ENCODE results near the gene ELMO2.
"Not testable (repeated sequence)": the region's sequence is repeated elsewhere in the genome, so short reads cannot be mapped to it uniquely, and the experiment has no call there.

ELMO2 gene

GRCh38 chr20:46406986-46407670, 713 bp upstream of the ELMO2 start:
- no peak for DNase-seq (ENCODE audit: low spot score)

- no peak for DNase-seq (ENCODE audit: low spot score)
Measured at GRCh38 chr20:46402331-46402811, 4.0 kb downstream of the ELMO2 start.

- DNase-seq (ENCODE audit: low spot score), result no peak
Measured at GRCh38 chr20:46401478-46401860, 4.9 kb downstream of the ELMO2 start.

- no peak for DNase-seq (ENCODE audit: low spot score)
Measured at GRCh38 chr20:46400828-46401477, 5.5 kb downstream of the ELMO2 start.

- DNase-seq (ENCODE audit: low spot score), result no peak
Measured at GRCh38 chr20:46400253-46400652, 6.2 kb downstream of the ELMO2 start.

GRCh38 chr20:46399401-46399800, 7.0 kb downstream of the ELMO2 start:
- no peak for DNase-seq (ENCODE audit: low spot score)

GRCh38 chr20:46398963-46399362, 7.5 kb downstream of the ELMO2 start:
- DNase-seq (ENCODE audit: low spot score), result no peak

DNA sequence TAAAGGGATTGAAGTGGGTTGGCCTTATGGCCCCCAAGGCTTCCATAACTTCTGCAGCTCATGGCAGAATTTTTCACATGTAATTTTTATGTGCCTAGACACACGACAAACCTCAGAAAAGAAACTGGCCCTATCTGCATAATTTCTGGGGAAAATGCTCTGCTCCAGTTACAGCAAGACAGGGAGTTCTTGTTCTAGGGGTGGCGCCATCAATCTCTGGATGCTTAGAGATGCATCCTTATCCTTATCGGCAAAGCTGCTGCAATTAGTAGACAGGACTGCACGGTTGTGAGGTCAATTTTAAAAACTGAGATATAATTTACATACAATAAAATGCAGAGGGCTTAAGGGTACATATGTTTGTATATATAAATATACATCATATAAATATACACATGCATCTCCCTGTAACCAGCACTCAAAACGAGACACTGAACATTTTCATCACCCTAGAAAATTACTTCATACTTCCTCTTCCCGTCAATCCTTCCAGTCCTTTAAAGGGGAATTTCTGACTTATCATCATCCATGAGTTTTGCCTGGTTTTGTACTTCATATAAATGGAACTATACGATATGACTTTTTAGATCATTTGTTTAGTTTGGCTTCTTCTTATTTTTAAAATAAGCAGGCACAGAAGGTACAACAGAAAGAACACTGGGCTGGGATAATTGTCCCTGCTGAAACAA, 10.2 kb downstream of the ELMO2 start:
- no peak for DNase-seq (ENCODE audit: low spot score)

GRCh38 chr20:46394872-46395760, 11.3 kb downstream of the ELMO2 start:
- no peak for DNase-seq (ENCODE audit: low spot score)

DNA sequence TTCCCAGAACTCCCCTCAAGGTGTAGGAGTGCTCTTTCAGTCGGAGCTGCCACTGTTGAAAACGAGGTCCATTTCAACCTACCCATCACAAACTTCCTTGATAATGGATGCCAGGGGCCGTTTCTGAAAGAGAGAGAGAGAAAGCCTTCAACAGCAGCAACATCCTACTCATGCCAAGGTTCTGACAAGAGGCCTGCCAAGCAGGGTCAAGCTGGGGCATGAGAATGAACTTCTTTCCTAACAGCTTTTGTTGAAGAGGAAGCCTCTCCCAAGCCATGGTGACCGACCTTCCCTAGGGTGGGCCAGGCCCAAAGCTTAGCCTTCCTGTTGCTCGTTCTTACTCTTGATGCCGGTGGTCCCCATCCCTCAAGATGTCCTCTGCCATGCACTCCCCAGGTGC, 12.4 kb downstream of the ELMO2 start:
- no peak for DNase-seq (ENCODE audit: low spot score)

GRCh38 chr20:46388937-46389336, 17.5 kb downstream of the ELMO2 start:
- no peak for DNase-seq (ENCODE audit: low spot score)

DNA sequence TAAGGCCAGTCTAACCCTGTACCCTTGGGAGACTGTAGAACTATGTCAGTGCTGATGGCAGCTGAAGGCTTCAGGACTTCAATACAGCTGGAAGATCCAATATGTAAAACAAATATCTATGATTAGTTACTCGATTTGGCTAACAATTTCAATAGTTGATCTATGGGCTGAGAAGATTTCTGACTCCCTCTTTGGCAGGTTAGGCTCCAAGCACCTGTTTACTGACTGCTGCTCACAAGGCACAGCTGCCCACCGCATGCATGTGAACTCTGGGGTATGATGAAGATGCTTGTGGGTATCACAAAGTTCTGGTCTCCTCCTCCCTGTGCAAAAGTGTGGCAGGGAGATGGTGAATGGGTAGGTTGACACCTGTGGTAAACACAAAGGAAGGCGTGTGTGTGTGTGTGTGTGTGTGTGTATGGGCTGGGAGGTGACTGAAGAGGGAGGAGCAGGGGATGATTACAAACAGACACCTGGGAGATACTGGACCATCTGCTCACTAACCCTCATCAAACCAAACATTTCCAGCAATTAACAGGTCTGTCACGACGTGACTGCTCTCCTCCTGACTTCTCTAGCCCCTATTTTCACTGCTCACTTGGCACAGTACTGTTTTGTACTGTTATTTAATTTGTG, 18.1 kb downstream of the ELMO2 start:
- no peak for DNase-seq (ENCODE audit: low spot score)

DNA sequence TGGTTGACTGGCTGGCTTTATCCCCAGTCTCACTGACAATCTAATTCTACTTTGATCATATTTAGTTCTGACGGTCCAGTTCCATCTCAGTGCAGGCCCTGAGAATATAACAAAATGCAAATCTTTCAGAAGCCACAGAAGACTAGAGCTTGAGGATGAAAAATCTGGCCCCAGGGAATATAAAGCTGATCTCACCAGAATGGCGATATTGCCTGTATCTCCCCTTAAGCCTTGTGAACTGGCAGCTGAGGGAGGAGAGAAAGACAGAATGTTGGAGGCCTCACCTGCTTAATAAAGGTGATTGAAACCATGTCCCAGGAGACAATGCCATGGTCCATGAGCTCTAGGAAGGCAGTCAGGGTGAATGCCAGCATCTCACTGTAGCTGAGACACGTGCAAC, 19.4 kb downstream of the ELMO2 start:
- not testable (repeated sequence) for DNase-seq (ENCODE audit: low spot score)

GRCh38 chr20:46378412-46379009, 27.9 kb downstream of the ELMO2 start:
- DNase-seq (ENCODE audit: low spot score), result no peak

DNA sequence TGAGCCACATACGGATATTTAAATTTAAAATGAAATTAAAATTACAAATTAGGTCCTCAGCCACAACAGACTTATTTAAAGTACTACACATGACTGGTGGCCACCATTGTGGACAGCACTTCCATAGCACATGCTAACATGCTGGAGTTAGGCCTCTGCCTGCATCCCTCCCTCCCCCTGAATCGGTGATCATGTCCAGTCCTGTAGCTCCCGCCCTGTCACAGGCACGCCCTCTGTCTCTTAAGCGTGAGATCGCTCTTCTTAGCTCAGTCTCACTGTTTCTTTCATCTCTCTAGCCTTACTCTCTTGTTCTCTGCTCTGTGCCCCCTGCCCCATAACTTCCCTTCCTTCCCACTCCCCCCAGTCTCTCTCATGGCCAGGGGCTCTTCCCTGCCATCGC, 28.9 kb downstream of the ELMO2 start:
- DNase-seq (ENCODE audit: low spot score), result no peak

DNA sequence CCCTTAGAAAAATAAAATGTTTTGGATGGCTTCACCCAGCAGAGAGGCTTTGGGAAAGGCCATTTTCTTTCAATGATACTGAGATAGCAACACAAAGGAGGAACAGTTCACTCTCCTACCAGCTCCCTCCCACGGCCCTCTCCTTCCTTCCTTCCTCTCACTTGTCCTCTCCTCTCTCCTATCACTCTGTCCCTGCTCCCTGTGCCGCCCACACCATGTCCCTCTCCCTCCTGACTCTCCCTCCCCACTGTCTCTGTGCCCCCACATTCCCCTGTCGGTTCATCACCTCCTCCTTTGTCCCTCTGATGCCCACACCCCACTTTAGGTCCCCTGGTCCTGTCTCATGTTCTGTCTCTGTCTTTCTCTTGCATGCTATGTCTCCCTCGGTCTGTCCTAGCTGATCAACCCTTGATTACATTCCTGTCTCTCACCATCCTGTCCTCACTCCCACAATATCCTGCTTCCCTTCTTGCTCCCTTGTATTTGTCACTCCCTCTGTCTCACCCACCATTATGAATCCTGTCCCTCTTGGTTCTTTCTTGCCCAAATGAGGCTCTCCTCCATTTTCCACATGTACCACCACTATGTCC, 30.1 kb downstream of the ELMO2 start:
- no peak for DNase-seq (ENCODE audit: low spot score)

DNA sequence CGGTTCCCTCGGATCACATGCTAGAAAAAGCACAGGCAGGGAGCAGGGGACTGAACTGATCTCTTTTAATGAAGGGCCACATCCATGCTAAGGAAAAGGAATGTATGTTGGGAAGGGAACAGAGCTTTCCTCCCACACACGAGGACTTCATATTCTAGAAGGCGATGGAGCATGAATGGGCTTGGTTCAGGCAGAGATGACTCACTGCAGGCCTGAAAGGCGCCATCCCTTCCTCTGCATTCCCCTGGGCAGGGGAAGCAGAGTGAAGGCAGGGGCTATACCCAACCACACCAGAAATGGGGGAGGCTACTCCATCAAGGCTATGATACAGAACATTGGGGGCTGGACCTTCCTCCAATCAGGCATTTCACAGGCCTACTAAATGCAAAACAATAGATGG, 30.6 kb downstream of the ELMO2 start:
- DNase-seq (ENCODE audit: low spot score), result no peak

DNA sequence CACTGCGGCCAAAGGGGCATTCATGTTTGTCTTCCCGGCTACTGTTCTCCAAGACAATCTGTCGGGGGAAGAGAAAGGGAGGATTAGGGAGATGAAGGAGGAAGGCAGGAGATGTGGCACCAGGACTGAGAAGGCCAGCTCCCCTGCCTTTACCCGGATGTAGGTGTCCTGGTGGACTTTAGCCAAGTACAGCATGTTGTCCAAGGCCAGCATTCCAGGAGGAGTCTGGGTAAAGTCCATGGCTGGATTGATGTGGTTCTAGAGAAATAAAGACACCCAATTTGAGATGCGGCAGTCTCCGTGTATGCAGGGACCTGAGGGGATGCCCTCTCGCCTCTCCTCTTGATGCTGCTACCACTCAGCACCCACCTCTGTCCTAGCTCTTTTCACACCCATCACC, 32.0 kb downstream of the ELMO2 start:
- no peak for DNase-seq (ENCODE audit: low spot score)

DNA sequence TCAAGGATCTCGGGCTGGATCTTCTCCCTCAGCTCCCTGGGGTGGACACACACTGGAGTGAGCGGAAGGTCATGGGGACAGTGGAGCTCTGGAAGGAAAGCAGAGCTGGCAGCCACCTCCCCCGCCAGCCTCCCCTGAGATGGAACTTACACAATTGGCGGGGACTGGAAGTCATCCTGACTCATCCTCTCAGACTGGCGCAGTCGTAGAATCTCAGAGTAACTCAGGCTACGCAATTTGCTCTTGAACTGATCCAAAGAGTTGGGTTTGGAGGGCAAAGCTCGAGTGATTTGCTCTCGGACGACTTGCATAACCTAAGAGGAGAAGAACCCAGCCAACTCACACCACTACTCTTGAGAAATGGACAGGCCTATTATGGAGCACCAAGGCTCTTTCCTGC, 34.8 kb downstream of the ELMO2 start:
- no peak for DNase-seq (ENCODE audit: low spot score)

GRCh38 chr20:46368902-46369268, 37.5 kb downstream of the ELMO2 start:
- DNase-seq (ENCODE audit: low spot score), result no peak
